ENCODE results near the gene GNAQ.

The GNAQ gene

GRCh38 chr9:77794985-77795384, 236.6 kb downstream of the GNAQ start:
- no peak overlapping the region for H3K4me3 ChIP-seq
- no peak for TF ChIP-seq CTCF (IDR thresholded peaks at IDR 0.05)
- no peak overlapping the region for H3K27ac ChIP-seq
- DNase-seq (ENCODE audit: low spot score) = no peak

- no peak for DNase-seq (ENCODE audit: low spot score)
- no peak overlapping the region for H3K27ac ChIP-seq
- no peak overlapping the region for H3K4me3 ChIP-seq
- TF ChIP-seq CTCF (IDR thresholded peaks at IDR 0.05) = no peak
Measured at GRCh38 chr9:77793849-77794248, 237.8 kb downstream of the GNAQ start.

GRCh38 chr9:77789891-77790290, 241.7 kb downstream of the GNAQ start:
- no peak overlapping the region for H3K4me3 ChIP-seq
- DNase-seq (ENCODE audit: low spot score) = no peak
- no peak for TF ChIP-seq CTCF (IDR thresholded peaks at IDR 0.05)
- H3K27ac ChIP-seq = no peak overlapping the region

- no peak overlapping the region for H3K4me3 ChIP-seq
- H3K27ac ChIP-seq = no peak overlapping the region
- no peak for DNase-seq (ENCODE audit: low spot score)
- TF ChIP-seq CTCF (IDR thresholded peaks at IDR 0.05) = no peak
Measured at GRCh38 chr9:77785341-77785740, 246.3 kb downstream of the GNAQ start.

GRCh38 chr9:77783518-77783917, 248.1 kb downstream of the GNAQ start:
- no peak overlapping the region for H3K27ac ChIP-seq
- no peak overlapping the region for H3K4me3 ChIP-seq
- no peak for DNase-seq (ENCODE audit: low spot score)
- TF ChIP-seq CTCF (IDR thresholded peaks at IDR 0.05) = no peak

- Histone ChIP-seq H3K4me3 (no peak overlapping the region), H3K27ac (no peak overlapping the region)
- no peak for TF ChIP-seq CTCF (IDR thresholded peaks at IDR 0.05)
- DNase-seq (ENCODE audit: low spot score) = no peak
Measured at GRCh38 chr9:77779010-77779409, 252.6 kb downstream of the GNAQ start.

- Histone ChIP-seq H3K27ac (no peak overlapping the region), H3K4me3 (no peak overlapping the region)
- DNase-seq (ENCODE audit: low spot score) = no peak
- TF ChIP-seq CTCF (IDR thresholded peaks at IDR 0.05) = no peak
Measured at GRCh38 chr9:77773381-77773780, 258.2 kb downstream of the GNAQ start.
